CD4-positive, alpha-beta T cell treated with Interleukin-2 at 100 ng/mL for 4 hours (primary cell): Measurements from ENCODE around the gene HOXD13.

ENCODE experiments used
- DNase-seq: peaks from one replicate; pipeline ENCODE4 v3.0.0-alpha.2; 2020; ENCODE audit warnings: low spot score

HOXD13 gene

DNA sequence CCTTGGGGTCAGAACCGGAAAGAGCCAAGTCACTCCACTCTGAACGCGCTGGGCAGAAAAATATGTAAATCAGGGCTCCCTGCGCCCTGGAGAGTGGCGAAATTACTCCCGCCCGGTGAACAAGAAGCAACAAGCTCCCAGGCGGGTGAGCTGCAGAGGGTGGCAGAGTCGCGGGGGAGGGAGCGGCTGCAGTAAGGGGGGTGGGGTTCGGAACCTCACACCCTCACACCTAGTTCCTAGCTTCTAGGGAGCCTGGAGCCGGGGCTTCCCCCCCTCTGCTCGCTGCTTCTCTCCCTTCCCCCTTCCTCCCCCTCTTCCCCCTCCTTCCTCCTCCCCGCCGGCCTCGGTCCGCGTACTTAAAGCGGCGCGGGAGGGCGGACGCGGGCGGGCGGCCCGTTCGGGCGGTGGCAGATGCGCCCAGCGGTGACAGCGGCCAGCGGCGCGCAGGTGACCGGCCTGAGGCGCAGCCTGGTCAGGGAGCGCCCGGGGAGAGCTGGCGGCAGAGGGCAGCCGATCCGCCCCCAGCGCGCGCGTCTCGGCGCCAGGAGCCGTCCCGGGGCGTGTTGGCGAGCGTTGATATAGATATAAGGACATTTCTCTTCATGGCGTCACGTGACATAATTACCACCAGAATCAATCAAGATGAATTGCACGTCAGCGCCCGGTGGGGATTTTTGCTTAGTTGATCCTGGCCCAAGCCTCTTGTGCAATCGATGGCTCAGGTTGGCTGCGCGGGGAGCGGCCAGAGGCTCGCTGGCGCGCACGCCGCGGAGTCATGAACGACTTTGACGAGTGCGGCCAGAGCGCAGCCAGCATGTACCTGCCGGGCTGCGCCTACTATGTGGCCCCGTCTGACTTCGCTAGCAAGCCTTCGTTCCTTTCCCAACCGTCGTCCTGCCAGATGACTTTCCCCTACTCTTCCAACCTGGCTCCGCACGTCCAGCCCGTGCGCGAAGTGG, 14.3 kb downstream of the HOXD13 start, which contains the start of gene HOXD11:
Gene HOXD11 (plus strand): TSS at position 700 of the 959 bp plus-strand sequence. CDS start 76 bp downstream, at position 776.
- DNase-seq: no peak

DNA sequence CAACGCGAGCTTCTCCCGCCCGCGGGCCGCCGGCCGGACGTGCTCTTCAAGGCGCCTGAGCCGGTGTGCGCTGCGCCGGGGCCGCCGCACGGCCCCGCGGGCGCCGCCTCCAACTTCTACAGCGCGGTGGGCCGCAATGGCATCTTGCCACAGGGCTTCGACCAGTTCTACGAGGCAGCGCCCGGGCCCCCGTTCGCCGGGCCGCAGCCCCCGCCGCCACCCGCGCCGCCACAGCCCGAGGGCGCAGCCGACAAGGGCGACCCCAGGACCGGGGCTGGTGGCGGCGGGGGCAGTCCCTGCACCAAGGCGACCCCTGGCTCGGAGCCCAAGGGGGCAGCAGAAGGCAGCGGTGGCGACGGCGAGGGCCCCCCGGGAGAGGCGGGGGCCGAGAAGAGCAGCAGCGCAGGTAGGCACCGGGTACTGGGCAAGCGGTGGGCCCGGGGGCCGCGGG, 15.2 kb downstream of the HOXD13 start:
- DNase-seq: no peak

DNA sequence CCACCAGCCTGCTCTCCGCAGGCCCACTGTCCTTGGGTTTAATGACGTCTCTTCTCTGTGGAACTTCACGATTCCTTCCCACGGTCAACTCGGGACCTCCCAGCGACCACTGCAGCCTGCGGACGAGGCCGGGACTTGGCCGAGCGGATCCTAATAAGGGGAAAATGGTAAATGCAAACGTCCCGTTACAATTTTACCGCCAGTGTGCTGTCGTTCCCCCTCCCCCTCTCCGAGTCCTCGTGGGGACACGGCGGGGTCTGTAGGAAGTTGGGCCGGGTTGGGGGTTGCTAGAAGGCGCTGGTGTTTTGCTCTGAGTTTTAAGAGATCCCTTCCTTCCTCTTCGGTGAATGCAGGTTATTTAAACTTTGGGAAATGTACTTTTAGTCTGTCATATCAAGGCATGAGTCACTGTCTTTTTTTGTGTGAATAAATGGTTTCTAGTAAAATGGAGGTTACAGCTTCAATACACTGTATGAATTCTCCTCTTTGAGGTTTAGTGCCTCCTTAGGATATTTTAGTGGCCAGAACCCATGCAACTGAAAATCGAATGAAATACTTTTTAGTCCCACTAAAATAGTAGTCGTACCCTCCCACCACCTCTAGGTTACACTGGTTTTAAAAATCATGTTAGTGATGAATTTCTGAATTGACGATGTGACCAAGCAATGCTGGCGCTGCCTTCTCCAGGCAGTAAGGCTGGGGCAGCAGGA, 16.8 kb downstream of the HOXD13 start:
- no peak for DNase-seq

DNA sequence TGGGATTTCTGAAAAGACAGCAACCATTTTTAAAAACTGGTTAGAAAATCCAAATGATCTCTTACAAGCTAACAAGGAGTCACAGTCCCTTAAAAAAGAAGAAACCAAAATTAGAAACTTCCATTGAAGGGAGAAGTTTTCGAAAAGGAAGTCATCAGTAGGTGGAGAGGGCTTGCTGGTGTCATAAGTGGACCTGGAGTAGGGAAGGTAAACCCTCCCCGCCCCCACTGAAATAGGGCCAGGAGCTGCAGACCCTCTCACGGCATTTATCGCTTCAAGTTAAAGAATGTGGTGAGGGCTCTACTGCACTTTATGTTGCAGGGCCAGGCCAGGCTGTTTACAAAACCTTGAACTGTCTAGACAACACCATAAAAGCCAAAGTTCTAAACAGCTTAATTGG, 17.4 kb downstream of the HOXD13 start:
- DNase-seq: no peak

DNA sequence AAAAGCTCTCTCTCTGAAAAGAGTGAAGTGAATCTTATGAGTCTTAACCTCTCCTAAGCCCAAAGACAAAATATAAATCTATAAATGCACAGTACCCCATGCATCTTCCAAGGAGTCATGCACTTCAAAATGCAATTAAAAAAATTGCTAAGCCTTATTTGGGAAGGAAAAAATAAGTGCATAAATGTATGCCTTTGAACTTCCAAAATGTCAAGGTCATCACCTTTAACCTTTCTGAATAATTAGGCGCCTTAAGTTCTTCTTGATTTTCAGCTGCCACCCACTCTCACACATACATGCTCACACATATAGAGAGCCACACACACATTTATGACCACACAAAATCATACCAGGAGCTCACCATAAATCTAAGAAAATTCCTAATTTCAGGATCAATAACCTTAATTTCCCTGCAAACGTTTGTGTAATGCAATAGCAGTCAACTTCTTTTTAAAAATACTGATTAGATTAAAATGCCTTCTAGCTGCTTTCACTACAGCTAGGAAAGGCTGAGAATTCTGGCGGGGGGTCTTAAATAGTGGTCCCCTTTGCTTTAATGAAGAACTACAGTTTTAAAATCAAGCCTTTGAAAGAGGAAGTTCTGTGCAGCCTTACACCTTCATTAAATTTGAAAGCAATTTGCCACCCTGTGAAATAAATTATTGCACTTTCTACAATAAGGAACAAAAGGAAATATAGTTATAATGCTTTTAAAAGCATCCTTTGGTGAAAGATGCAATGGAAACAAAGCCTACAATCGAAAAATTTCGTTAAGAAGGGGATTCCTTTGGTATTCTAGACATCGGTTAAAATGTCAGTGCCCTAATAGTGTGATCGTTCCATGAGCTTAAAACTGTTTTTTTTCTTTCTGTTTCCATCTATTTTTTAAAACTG, 18.1 kb downstream of the HOXD13 start:
- DNase-seq: no peak

DNA sequence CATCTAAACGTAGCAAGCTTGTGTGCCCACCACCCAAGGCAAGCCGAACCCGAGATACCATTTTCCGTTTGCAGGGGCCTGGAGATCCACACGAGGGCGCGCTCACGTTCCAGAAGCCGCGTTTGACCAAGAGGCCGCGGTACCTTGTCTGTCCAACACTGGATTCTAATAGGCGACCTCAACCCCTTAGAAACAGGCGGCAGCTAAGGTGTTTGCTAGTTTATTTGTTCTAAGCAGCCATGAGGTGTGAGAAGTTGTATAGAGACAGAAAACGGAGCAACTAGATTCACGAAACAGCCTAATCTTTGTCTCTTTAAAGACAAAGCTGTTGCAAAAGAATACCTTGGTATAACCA, 18.8 kb downstream of the HOXD13 start:
- no peak for DNase-seq

DNA sequence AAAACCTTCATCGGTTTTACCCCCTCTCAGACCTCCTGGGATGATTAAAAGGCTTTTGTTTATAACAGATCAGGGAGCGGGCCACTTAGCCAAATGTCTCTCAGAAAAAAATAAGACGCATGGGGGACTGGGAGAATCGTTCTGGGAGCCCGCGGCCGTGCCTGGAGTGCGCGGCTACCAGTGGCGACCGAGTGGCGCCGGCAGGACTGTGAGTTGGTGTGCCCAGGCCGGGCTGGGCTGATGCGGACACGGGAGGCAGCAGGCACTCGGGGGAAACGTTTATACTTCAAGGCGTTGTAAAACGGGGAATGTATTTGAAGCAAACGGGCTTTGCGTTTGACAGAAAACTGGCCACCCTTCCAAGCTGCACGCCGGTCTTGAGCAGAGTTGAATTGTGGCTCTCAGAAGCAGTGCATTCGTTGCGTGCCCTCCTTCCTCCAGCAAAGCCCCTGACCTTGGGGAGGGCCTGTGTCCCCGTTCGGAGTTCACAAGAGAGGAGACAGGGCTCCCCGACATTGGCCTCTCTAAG, 19.4 kb downstream of the HOXD13 start:
- no peak for DNase-seq

- DNase-seq: no peak
Observed at GRCh38 chr2:176112375-176113302, 20.1 kb downstream of the HOXD13 start.

DNA sequence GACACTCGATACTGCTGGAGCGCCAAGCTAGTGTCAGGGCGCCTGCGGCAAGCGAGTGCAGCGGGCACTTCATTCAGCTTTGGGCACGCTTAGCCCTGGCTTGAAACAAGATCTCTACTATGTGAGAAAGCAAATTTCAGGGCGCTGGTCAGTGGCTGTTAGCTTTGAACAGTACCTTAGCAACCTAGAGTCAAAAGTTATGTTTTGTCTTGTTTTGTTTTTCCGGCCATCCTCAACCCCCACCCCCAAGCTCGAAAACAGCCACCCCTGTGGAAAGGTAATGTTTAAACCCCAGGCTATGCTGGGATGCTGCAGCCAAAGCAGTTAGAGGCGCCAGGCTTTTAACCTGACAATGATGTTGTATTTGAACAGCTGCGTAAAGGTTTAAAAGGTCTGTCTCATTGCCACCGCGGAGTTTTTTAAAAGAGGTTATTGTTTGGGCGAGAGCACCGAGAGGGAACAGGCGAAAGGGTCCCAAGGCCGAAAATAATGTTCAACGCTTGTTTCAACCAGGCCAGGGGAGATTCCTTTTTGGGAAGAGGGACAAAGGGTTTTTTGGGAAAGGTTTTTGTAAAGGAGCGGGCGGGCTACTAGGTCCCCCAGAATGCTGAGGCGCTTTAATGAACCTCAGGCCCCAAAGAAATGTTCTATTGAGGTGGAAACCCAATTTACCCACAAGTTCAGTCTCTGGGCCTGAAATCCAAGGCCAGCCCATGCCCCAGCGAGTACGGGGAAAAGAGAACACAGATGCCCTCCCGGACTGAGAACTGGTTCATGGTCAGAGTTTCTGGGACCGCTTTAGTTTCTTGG, 21.8 kb downstream of the HOXD13 start:
- no peak for DNase-seq

DNA sequence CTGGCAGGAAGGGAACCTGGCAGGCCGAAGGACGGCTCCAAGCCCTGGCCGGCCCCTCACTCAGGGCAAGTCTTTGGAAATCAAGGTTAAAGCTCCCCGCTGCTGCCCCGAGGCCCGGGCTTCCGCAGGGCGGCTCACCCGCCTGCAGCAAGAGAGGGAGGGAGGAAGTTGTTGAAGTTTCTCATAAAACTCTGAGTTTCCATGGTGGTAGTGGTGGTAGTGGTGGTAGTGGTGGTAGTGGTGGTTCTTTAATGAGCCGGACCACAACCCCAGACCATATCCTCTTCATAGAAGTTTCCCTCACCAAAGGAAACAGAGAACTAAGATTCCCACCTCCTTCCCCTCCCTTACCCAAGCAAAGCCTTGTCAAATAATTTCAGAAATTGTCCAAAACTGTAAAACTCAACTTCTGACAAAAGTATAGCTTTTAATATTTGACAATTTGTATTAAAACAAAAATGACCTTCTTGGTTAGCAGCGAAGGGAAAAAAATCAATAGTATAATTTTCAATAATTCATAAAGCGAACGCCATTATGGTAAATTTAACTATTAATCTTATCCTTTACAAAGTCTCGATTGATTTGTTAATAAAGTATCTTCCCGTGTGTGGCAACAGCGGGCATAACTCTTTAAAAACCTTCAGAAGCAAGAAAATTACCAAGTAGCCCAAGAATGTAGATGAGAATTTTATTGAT, 22.6 kb downstream of the HOXD13 start:
- DNase-seq: no peak

DNA sequence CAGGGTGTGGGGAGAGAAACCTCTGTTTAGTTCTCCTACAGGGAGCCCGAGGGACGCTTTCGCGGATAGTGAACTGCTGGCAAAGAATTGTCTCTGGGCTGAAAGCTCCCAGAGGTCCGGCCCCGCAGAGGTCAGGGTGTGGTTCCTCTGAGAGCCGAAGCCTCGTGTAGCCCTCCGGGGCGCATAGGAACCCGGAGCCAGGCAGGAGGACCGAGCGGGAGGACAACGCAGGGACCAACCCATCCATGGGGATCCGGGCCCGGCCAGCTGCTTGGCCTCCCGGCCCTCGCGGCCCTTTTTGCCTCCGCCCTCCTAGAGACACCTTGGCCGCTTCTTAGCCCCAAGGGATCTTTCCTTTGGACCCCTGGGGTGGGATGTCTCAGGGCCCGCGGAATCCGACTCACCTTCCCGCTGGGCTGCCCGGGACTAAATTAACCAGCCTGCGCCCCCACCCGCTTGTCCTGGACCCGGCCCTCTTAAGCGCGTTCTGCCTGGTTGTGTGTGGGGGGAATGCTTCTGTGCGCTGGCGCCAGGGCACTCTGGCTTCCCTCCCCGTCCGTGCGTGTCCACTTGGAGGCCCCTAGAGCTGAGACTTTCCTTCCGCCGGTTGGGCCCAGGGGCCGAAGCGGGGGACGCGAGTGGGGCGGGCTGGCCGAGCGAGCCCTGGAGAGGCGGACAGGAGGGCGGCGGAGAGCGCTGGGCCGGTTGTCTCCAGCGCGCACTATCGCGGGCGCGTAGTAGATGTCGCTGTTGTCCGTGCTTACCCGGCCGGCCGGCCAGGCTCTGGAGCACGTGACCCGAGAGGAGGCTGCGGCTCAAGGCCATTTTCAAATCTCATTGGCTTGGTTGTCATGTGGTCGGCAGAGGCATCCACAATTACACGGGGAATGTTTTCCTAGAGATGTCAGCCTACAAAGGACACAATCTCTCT, 23.6 kb downstream of the HOXD13 start, which contains the start of gene HOXD10:
Gene HOXD10 (plus strand): TSS at position 896 of the 931 bp plus-strand sequence. CDS start 56 bp downstream, outside the sequence.
- no peak for DNase-seq

- no peak for DNase-seq
Observed at GRCh38 chr2:176117162-176117822, 24.8 kb downstream of the HOXD13 start.

GRCh38 chr2:176117823-176118371, 25.4 kb downstream of the HOXD13 start:
- DNase-seq: no peak

DNA sequence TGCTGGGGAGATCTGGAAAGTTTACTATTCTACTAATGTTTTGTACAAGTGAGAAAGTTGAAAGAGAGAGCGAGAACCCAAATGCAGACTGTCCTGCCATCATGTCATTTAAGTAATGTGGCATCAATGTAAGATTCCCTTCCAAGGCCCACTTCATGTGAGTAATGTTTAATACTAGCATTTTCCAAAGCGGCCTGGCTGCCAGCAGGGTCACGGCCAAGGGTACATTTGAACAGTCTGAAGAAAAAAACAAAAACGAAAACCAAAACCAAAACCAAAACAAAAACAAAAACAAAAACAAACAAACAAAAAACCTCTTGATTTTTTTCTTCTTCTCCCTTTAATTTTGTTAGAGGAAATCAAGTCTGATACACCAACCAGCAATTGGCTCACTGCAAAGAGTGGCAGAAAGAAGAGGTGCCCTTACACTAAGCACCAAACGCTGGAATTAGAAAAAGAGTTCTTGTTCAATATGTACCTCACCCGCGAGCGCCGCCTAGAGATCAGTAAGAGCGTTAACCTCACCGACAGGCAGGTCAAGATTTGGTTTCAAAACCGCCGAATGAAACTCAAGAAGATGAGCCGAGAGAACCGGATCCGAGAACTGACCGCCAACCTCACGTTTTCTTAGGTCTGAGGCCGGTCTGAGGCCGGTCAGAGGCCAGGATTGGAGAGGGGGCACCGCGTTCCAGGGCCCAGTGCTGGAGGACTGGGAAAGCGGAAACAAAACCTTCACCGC, 26.2 kb downstream of the HOXD13 start:
- DNase-seq: no peak

DNA sequence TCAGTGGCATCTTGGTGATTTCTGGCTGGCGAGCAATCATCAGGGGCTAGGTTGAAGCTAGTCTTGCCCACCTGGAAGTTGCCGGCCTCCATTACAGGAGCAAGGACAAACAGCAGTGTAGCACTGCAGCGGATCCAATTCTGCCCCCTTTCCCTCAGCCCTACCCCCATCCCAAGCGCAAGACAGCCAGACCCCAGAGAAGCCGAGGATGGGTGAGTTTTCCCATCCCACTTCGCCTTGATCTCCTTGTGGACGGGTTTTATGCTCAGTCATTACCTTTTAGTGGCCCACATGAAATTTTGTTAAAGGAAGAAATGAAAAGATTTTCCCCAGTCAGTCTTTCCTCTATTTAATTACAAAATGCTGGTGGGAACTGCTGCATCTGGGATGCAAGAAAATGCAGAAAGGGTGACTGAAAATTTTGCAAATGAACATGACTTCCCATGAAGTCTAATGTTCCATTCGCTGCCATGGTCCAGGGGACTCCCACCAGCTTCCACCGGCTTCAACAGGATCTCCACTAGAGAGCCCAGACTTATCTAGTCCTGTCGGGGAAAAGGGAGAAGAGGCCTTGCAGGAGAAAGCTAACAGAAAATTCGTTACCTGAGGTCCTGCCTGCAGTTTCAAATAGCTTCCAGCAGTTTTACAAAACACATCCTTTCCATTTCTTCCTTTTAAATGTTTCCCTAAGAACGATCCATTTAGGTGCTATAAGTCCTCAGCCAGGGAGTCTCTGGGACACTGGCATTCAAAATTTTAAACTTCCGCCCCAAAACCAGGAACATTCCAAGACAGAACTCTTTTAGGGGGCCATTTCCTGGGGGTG, 28.1 kb downstream of the HOXD13 start:
- DNase-seq: no peak
